Activated CD4-positive, alpha-beta T cell treated with anti-CD3 and anti-CD28 coated beads for 36 hours (primary cell): Measurements from ENCODE around the gene NCKAP5. TPM values are rescaled to one million over a fixed set of nuclear protein-coding genes. Genes with fewer than 3 reads are reported as not detected.

Source experiments
- ATAC-seq: fragments of 200-7000 bp; cut with Tn5 transposase; one replicate; pipeline ENCODE4 v1.10.0; 2021; ENCODE audit warnings: mild to moderate bottlenecking, moderate library complexity
- CTCF ChIA-PET: fragments of 350-600 bp; sonication (Branson Sonifier 250); formaldehyde crosslinking; loops from one replicate; lab custom pipeline; 2021; ENCODE audit warnings: antibody characterized with exemption; lab: Charles Lee
- POLR2A ChIA-PET: fragments of 350-600 bp; sonication (Branson Sonifier 250); formaldehyde crosslinking; loops from one replicate; lab custom pipeline; 2021; ENCODE audit warnings: antibody characterized with exemption, inconsistent platforms; lab: Charles Lee
- DNase-seq: peaks from one replicate; pipeline ENCODE4 v3.0.0-alpha.2; 2020
- H3K27ac Mint-ChIP-seq: one replicate; pipeline ENCODE4 v1.8.0; 2021; ENCODE audit warnings: mixed read lengths
- H3K27me3 Mint-ChIP-seq: one replicate; pipeline ENCODE4 v1.8.0; 2021; ENCODE audit warnings: mixed read lengths
- H3K36me3 Mint-ChIP-seq: one replicate; pipeline ENCODE4 v1.8.0; 2021; ENCODE audit warnings: low read depth, mixed read lengths
- H3K4me1 Mint-ChIP-seq: one replicate; pipeline ENCODE4 v1.8.0; 2021; ENCODE audit warnings: mixed read lengths
- H3K4me3 Mint-ChIP-seq: one replicate; pipeline ENCODE4 v1.8.0; 2021; ENCODE audit warnings: mild to moderate bottlenecking, moderate library complexity, mixed read lengths
- H3K9me3 Mint-ChIP-seq: one replicate; pipeline ENCODE4 v1.8.0; 2021; ENCODE audit warnings: low read depth, mixed read lengths
- intact Hi-C, 2 experiments: fragments of 100-400 bp; cut with DNase I in 1 of 2; cut with micrococcal nuclease in 1 of 2; formaldehyde crosslinking; loops; one replicate each; pipeline versions ENCODE4 v1.14.2 to v1.15.1; 2022 to 2024; cut with DNase I, micrococcal nuclease
- total RNA-seq, 2 experiments: library from RNA; stranded (reverse); gene quantifications; one replicate each; pipeline ENCODE4 v1.2.3, GENCODE V29; 2021

NCKAP5 gene
- total RNA-seq, 2 experiments from 2014 or later: not detected

DNA sequence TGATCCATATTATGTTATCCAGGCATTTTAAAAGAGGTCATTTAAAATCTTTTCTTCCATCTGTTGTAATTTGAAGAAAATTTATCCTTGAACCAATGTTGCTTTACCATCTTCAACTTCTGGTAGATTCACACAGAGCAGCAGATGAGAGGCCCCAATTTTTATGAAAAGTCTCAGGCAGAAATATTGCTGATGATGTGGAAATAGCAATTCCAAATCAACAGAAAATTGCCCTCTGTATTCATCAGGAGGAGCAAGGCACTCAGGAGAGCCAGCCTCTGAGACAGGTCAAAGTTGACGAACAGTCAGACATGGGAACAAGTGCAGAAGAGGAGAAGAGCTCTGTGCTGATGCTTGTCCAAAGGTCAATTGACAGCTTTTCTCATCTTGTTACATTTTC is 444.9 kb downstream of the NCKAP5 start:
- ATAC-seq (no peak), DNase-seq (no peak)
- no peak overlapping the region for H3K27ac Mint-ChIP-seq
- no peaks in the 10 kb centered on the region for H3K36me3 Mint-ChIP-seq
- intact Hi-C loops: no loop called here
- POLR2A ChIA-PET: no interaction called here
- no peaks in the 10 kb centered on the region for H3K27me3 Mint-ChIP-seq
- H3K4me1 Mint-ChIP-seq: no peaks in the 10 kb centered on the region
- CTCF ChIA-PET: no interaction called here
- H3K4me3 Mint-ChIP-seq: no peak overlapping the region
- H3K9me3 Mint-ChIP-seq: no peaks in the 10 kb centered on the region

DNA sequence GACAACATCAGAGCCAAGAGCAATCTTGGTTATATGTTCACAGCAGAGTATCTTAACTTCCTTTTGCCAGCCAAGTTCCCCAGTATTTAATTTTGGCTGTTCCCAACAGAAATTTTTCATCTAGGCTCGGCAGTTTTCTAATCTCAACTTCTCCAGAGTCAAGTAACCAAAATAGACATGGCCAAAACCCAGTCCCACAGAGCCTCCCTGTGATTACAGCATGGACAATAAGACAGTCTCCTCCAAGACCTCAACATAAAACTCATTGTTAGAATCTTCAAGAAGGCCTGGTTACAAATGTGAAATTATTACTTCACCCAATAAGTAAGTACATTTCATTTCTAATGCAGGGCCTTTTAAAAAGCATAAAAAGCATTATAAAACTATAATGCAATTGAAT is 445.7 kb downstream of the NCKAP5 start:
- no peaks in the 10 kb centered on the region for H3K9me3 Mint-ChIP-seq
- no peaks in the 10 kb centered on the region for H3K4me1 Mint-ChIP-seq
- H3K27me3 Mint-ChIP-seq: no peaks in the 10 kb centered on the region
- H3K36me3 Mint-ChIP-seq: no peaks in the 10 kb centered on the region
- no peak overlapping the region for H3K27ac Mint-ChIP-seq
- ChIA-PET POLR2A (no interaction called here), CTCF (no interaction called here)
- DNase-seq (no peak), ATAC-seq (no peak)
- H3K4me3 Mint-ChIP-seq: no peak overlapping the region
- intact Hi-C loops: no loop called here

DNA sequence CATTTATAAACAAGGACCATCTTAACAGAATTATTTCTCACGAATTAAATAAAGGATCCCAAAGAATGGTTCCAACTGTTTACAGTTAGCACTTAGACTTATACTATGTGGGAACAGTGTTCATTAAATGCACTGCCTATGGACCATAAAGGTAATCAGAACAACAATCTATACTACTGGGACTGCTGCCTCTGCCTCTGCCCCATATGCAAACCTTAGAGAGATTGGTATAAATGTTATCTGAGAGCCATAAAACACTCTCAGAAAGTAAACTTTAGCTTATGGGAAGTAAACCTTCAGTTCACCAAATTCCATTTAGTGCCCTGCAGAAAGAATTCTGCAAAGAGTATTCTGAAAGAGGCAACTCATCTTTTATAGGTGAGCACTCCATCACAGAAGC is 448.0 kb downstream of the NCKAP5 start:
- Mint-ChIP-seq H3K9me3 (no peaks in the 10 kb centered on the region), H3K4me3 (no peak overlapping the region), H3K36me3 (no peaks in the 10 kb centered on the region), H3K27ac (no peak overlapping the region), H3K27me3 (no peaks in the 10 kb centered on the region), H3K4me1 (no peaks in the 10 kb centered on the region)
- DNase-seq: no peak
- ChIA-PET CTCF (no interaction called here), POLR2A (no interaction called here)
- no peak for ATAC-seq
- intact Hi-C loops: no loop called here

DNA sequence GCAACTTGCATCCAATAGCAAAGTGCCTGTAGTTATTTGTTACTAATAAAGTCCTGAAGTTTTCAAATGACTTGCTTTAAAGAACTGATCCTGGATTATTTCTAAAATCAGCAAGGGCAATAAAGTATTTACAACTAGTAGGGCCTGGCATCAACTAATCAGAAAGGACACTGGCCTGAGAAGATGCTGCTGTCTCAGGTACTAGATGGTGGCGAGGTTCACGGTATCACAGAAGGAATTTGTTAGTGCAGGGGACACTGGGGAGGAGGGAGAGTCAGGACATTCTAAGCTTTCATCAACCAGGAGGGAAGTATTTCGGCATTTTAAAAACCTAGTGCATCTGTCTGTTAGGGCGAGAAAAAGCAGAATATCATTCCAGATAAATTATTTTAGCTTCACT is 458.1 kb downstream of the NCKAP5 start:
- no peak overlapping the region for H3K27ac Mint-ChIP-seq
- intact Hi-C loops: no loop called here
- H3K36me3 Mint-ChIP-seq: no peaks in the 10 kb centered on the region
- H3K27me3 Mint-ChIP-seq: no peaks in the 10 kb centered on the region
- H3K4me1 Mint-ChIP-seq: no peaks in the 10 kb centered on the region
- ChIA-PET POLR2A (no interaction called here), CTCF (no interaction called here)
- ATAC-seq: no peak
- no peak overlapping the region for H3K4me3 Mint-ChIP-seq
- H3K9me3 Mint-ChIP-seq: no peaks in the 10 kb centered on the region
- no peak for DNase-seq

DNA sequence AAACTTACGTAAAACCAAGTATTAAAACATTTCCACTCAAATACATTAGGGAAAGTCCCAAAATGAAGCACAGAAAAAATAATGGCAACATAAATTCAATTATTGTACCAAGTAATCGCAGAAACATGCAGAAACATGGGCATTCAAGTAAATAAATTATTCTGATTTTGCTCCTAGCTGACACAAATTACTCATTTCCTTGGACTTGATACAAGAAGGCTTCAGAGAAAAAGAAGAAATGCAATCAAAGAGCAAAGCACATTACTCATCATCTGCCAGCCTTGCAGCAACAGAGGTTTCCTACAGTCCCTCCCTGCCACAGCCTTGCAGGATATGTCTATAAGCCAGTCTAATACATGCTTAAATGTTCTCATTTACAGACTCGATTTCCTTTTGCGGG is 458.5 kb downstream of the NCKAP5 start:
- Mint-ChIP-seq H3K27ac (no peak overlapping the region), H3K27me3 (no peaks in the 10 kb centered on the region), H3K36me3 (no peaks in the 10 kb centered on the region), H3K4me1 (no peaks in the 10 kb centered on the region), H3K4me3 (no peak overlapping the region), H3K9me3 (no peaks in the 10 kb centered on the region)
- no peak for DNase-seq
- ChIA-PET POLR2A (no interaction called here), CTCF (no interaction called here)
- intact Hi-C loops: no loop called here
- ATAC-seq: no peak

DNA sequence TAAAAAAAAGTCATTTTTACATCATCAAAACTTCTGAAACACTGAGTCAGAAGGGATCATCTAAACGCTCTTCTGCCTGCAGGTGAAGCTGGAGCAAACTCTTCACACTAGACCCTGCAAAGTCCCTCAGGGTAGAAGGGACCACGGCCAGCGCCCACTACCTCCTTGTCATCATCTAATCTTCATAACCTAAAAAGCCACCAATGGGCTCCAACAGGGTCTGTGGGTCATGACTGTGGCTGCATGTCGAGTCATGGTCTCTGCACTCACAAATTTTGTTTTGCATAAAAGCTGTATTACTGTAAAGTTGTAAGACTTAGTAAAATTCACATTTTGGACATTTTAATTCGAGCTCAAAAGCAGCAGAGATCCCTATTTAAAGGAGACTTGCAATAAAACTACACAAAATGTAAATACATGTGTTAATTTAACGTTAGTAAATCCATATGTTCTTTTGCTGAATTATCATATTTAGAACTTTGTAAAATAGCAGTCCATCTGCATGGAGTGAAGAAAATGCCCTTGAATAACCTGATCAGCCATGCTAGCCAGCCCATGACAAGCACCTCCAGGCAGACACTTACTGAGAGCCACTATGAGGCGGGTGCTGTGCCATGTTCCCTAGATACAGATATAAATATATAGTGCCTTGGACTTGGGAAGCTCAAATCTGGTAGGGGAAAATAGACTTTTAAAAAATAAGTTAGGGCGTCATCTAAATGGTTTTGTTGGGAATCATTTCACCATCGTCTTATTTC is 461.0 kb downstream of the NCKAP5 start:
- intact Hi-C loops: no loop called here
- no peak for ATAC-seq
- Mint-ChIP-seq H3K4me1 (no peaks in the 10 kb centered on the region), H3K4me3 (no peak overlapping the region), H3K27ac (no peak overlapping the region), H3K9me3 (no peaks in the 10 kb centered on the region), H3K36me3 (no peaks in the 10 kb centered on the region), H3K27me3 (no peaks in the 10 kb centered on the region)
- POLR2A ChIA-PET: no interaction called here
- CTCF ChIA-PET: no interaction called here
- no peak for DNase-seq

DNA sequence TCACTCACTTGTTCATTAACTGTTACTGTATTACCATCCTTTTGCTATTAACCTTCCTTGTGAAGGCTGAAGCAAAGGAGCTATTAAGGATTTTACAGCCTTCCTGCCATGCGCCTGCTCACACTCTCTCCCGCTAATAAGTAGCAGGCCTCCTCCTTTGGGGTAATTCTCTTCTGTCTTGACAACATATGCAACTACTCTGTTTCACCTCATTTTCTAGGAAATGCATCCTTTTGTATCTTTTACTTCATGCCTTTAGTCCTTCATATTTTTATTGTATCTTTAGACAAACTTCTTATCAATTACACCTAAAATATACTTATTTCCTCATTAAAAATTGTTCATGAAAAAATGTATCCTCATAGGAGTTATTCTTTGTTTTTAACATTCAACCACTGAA is 463.4 kb downstream of the NCKAP5 start:
- Mint-ChIP-seq H3K27me3 (no peaks in the 10 kb centered on the region), H3K9me3 (no peaks in the 10 kb centered on the region), H3K36me3 (no peaks in the 10 kb centered on the region), H3K27ac (no peak overlapping the region), H3K4me1 (no peaks in the 10 kb centered on the region), H3K4me3 (no peak overlapping the region)
- no peak for ATAC-seq
- intact Hi-C loops: no loop called here
- DNase-seq: no peak
- ChIA-PET POLR2A (interaction anchor here (0.6 kb wide), 1 partner anchor 209 kb away, joined by 5 read pairs; no protein-coding TSS in a partner anchor), CTCF (no interaction called here)

DNA sequence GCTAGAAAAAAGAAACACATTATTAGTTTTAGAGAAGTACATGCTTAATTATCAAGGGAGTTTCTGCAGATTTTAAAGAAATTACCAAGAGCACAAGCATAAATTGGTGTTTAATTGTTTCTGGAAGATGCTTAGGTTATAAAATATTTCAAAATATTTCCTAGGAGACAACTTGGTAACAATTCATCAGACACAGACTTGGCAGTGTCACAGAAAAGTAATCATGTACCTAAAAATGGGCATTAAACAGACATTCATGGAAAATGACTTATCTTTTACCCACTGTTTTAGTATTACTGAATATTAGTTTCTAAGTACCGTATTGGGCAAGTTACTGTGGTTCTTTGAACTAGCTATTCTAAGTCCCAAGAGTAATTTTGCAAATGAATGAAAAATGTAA is 469.5 kb downstream of the NCKAP5 start:
- Mint-ChIP-seq H3K9me3 (no peaks in the 10 kb centered on the region), H3K27ac (no peak overlapping the region), H3K36me3 (no peaks in the 10 kb centered on the region), H3K27me3 (no peaks in the 10 kb centered on the region), H3K4me1 (no peaks in the 10 kb centered on the region), H3K4me3 (no peak overlapping the region)
- ATAC-seq: no peak
- intact Hi-C loops: no loop called here
- ChIA-PET CTCF (no interaction called here), POLR2A (no interaction called here)
- no peak for DNase-seq

DNA sequence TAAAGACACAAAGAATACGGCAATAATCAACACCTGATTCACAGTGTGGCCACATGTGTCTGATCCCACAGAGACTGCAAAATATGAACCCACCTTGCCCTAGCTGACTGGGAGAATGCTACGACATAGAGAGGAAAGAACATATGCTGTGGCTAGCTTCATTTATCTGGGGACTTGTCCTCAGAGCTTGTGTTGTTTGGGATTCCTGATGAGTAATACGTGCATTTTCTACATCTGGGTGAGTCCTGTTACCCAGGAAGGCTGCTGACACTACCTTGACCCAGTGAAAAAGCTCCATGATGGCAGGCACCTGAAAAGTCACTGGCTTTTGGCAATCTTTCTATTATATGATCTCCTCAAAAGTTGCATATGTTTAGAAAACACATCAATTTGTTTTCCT is 470.6 kb downstream of the NCKAP5 start:
- no peak for ATAC-seq
- no peak for DNase-seq
- POLR2A ChIA-PET: no interaction called here
- Mint-ChIP-seq H3K27me3 (no peaks in the 10 kb centered on the region), H3K27ac (no peak overlapping the region), H3K36me3 (no peaks in the 10 kb centered on the region), H3K4me3 (no peak overlapping the region), H3K9me3 (no peaks in the 10 kb centered on the region), H3K4me1 (no peaks in the 10 kb centered on the region)
- intact Hi-C loops: no loop called here
- CTCF ChIA-PET: no interaction called here

DNA sequence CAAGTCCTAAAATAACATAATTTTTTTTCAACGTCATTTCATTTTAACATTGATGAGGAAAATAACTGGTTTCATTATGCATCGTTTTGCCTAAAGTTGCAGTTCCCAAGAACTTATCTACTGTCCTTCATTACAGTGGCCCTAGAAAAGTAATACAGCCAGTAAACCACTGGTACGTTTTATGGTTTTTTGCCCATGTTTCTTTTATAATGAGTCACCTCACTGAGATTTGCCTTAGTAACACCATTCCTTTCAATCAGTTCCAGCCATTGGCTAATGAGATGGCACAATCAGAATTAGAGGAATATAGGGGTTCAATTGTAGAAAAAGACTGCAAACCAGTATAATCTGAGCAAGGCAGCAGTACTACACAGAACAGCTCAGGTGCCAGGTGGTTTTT is 475.7 kb downstream of the NCKAP5 start:
- H3K4me3 Mint-ChIP-seq: no peak overlapping the region
- intact Hi-C loops: no loop called here

DNA sequence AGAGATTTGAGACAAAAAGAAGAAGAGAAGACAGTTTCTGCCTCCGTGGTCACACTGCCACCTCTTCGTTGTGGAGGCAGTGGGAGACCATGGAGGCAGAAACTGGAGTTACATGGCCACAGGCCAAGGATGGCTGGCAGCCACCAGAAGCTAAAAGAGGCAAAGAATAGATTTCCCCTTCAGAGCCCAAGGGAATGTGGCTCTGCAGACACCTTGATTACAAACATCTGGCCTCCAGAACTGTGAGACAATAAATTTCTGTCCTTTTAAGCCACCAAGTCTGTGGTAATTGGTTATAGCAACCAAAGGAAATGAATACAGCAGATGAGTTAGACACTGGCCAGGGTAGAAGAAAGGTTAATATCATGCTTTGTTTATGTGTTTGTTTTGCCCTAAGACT is 477.9 kb downstream of the NCKAP5 start:
- intact Hi-C loops: no loop called here

More for the DNA sequence above, 475.7 kb downstream of the NCKAP5 start:
- ChIA-PET POLR2A (no interaction called here), CTCF (no interaction called here)
- Mint-ChIP-seq H3K9me3 (no peaks in the 10 kb centered on the region), H3K27me3 (no peaks in the 10 kb centered on the region), H3K27ac (no peak overlapping the region), H3K36me3 (no peaks in the 10 kb centered on the region), H3K4me1 (no peaks in the 10 kb centered on the region)
- ATAC-seq (no peak), DNase-seq (no peak)

DNA sequence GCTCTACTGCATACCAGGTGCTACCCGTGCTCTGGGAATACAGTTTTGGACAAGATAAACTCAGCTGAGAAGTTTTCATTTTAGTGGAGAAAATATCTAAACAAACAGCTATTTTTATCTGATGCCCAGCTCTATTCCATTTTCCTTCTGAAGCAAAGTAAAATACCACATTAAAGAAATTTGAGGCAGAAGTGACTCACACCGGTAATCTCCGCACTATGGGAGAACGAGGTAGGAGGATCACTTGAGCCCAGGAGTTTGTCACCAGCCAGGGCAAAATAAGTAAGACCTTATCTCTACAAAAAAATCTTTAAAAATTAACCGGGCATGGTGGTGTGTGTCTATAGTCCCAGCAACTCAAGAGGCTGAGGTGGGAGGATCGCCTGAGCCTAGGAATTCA is 482.1 kb downstream of the NCKAP5 start:
- ChIA-PET POLR2A (no interaction called here), CTCF (no interaction called here)
- Mint-ChIP-seq H3K27ac (no peak overlapping the region), H3K9me3 (no peaks in the 10 kb centered on the region), H3K36me3 (no peaks in the 10 kb centered on the region), H3K27me3 (peaks cover 2% of the 10 kb centered on the region), H3K4me1 (no peaks in the 10 kb centered on the region), H3K4me3 (no peak overlapping the region)
- no peak for DNase-seq
- no peak for ATAC-seq
- intact Hi-C loops: no loop called here

More for the DNA sequence above, 477.9 kb downstream of the NCKAP5 start:
- Mint-ChIP-seq H3K9me3 (no peaks in the 10 kb centered on the region), H3K27me3 (no peaks in the 10 kb centered on the region), H3K4me1 (no peaks in the 10 kb centered on the region), H3K4me3 (no peak overlapping the region), H3K27ac (no peak overlapping the region), H3K36me3 (no peaks in the 10 kb centered on the region)
- ATAC-seq (no peak), DNase-seq (no peak)
- POLR2A ChIA-PET: no interaction called here
- CTCF ChIA-PET: no interaction called here
